D341Med (cell line): Measurements from ENCODE around the gene RNF14.
"Not testable (repeated sequence)": the region's sequence is repeated elsewhere in the genome, so short reads cannot be mapped to it uniquely, and the experiment has no call there.

ENCODE experiments used
- DNase-seq: peaks from one replicate; pipeline ENCODE4 v3.0.0; 2012; ENCODE audit warnings: low spot score

Gene RNF14

DNA sequence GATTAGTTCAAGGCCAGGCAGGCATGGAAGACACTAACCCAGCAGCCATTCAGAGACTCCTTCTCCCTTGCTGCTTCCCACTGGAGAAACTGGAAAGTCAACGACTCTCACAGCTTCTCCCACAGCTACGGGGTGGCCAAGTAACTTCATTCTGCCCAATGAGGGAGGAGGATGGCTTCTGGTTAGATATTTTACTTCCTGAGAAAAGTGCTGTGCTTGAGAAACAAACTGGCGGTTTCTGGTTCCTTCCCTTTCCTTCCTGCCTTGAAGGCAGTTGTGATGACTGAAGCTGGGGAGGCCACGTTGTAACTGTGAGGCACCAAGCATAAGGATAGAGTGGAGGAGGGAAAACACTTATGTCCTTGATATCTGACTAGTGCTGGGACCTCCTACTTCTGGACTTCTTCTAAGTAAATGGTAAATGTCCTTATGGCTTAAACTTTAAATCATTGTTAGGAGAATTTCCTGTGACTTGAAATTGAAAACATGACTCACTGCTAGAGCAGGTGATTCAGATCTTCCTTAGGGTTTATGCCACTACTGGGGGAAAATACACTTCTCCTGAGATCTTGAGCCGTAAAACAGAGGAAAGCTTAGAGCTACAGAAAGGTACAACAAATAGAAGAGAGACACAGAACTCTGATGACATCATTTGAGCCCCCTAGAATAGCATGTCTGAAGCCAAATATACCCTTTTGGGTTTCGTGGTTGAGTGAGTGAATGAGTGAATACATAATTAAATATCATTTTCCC is 47.1 kb downstream of the RNF14 start:
- DNase-seq, result no peak

- DNase-seq, result no peak
Measured at GRCh38 chr5:142016556-142016955, 47.7 kb downstream of the RNF14 start.

- DNase-seq, result no peak
Measured at GRCh38 chr5:142017832-142018427, 49.0 kb downstream of the RNF14 start.

DNA sequence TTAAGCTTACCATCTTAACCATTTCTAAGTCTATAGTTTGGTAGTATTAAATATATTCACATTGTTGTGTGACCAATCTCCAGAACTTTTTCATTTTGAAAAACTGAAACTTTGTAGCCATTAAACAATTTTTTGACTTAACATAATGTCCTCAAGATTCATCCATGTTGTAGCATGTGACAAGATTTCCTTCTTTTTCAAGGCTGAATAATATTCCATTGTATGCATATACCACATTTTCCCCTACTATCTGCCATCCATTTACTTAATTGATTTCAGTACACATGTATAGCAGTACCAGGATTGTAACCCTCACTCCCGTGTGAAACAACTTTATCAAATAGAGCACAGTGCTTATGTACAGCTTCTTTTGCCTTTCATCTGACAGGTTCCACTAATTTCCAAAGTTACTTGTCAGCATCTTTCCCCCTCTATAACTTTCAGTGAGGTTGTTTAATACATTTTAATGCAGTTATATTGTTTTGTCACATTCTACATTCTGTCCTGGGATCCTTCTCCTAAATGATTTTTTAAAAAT is 51.3 kb downstream of the RNF14 start:
- no peak for DNase-seq

DNA sequence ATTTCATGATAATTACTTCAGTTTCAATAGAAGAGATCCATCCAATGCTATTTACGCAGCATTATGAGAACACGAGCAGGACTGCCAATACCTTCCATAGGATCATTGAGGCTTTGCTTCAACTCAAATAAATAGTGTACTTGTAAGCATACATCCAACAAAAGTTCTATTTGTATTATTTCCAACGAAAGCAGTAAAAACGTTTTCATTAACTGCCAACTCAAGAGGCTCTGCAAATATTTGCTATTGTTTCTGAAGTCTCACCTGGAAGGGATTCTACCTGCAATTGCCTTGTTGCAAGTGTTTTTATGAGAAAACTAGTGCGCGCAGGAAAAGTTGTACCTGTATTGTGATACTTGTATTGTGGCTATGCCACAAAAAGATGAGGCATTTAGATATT is 54.9 kb downstream of the RNF14 start:
- DNase-seq, result no peak

- DNase-seq, result peak; percentile 95
Measured at GRCh38 chr5:142024771-142025304, 55.9 kb downstream of the RNF14 start.

DNA sequence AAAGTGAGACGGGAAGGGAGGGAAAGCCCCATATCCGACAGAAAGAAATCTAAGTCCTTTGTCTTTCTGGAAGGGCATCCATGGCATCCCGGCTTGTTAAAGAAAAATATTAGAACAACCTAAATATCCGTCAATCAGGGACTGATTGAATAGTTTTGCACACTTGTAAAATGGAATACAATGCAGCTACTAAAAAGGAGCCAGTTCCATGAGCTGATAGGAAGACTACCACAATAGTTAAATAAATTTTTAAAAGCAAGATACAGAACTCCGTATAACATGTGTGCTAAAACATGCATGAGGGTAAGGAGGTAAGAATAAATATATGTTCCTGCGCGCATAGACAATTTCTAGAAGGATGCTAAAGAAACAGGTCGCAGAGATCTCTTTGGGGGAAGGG is 56.7 kb downstream of the RNF14 start:
- DNase-seq, result no peak

DNA sequence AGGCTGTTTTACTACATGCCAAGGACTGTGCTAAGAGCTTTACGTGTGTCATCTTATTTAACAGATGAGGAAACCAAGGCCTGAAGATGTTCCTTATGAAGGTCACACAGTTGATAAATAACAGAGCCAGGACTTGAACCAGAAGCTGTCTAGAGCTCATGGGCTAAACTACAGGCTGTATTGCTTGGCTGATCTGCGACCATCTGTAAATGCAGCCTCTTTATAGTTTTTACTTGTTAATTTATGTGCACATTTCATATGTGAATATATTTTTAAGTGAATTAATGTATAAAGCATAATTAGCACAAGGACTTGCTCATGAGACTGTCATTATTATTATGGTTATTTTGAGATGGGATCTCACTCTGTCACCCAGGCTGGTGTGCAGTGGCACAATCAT is 63.2 kb downstream of the RNF14 start:
- DNase-seq, result no peak

GRCh38 chr5:142032747-142033631 is 64.1 kb downstream of the RNF14 start:
- no peak for DNase-seq

- DNase-seq, result not testable (repeated sequence)
Measured at GRCh38 chr5:142033632-142034567, 65.0 kb downstream of the RNF14 start.

- no peak for DNase-seq
Measured at GRCh38 chr5:142034994-142035393, 66.1 kb downstream of the RNF14 start.

DNA sequence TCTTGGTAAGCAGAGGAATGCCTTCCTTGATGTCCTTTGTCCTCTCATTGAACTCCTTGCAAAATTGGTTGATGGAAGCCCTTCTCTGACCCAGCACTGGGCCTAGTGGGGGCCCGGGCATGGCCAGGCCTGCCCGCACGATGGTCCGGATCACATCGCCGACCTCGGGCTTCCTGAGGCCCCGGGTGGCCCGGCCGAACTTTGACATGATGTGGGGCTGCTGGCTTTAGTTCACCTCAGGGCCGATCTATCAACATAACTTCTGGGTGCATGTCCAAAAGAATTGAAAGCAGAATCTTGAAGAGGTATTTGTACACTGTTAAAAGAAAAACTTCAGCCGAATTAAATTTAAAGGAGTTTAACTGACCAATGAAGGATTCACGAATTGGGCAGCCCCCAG is 68.0 kb downstream of the RNF14 start:
- no peak for DNase-seq

DNA sequence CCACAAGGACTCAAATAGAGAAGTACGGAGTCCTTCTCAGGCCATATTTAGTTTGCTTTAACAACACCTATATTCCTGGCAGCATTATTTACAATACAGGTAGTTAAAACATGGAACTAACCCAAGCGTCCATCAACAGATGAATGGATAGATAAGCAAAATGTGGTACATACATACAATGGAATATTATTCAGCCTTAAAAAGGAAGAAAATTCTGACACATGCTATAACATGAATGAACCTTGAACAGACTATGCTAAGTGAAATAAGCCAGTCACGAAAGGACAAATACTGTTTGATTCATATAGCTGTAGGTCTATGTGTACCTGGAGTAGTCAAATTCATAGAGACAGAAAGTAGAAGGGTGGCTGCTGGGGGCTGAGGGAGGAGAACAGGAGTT is 68.7 kb downstream of the RNF14 start:
- not testable (repeated sequence) for DNase-seq

DNA sequence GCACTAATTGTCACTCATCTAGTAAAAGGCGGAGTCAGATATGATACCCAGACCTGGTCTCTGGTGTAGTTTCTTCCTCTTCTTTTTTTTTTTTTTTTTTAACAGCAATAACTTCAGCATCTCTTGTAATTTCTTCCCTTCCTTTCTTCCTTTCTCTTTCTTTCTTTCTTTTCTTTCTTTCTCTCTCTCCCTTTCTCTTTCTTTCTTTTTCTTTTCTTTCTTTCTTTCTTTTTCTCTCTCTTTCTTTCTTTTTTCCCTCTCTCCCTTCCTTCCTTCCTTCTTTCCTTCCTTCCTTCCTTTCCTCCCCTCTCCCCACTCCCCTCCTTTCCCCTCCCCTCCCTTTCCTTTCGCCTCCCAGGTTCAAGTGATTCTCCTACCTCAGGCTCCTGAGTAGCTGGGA is 69.8 kb downstream of the RNF14 start:
- no peak for DNase-seq
